Thoracic aorta (tissue), 2 donors: ENCODE results near the gene TNFAIP2. TPM values are rescaled to one million over a fixed set of nuclear protein-coding genes. Genes with fewer than 3 reads are reported as not detected.

Experiments
- ATAC-seq: fragments of 150-250 bp; one replicate; pipeline ENCODE4 v1.8.0; 2017; ENCODE audit warnings: low read depth; ENCODE audit not compliant: insufficient number of reproducible peaks, low FRiP score
- DNase-seq: peaks from one replicate; pipeline ENCODE4 v3.0.0-alpha.2; 2020; ENCODE audit warnings: low spot score
- H3K27ac ChIP-seq, 2 donors: fragments of 200-600 bp; sonication (generic); 1 replicate in 1 of 2; 2 replicates in 1 of 2; pipeline ENCODE4 v1.5.1; 2016; ENCODE audit warnings: mild to moderate bottlenecking in 2 of 2, moderate library complexity in 2 of 2
- H3K27me3 ChIP-seq: fragments of 200-600 bp; sonication (generic); replicated peaks from 2 replicates; pipeline ENCODE4 v1.6.0; 2016; ENCODE audit warnings: mild to moderate bottlenecking; ENCODE audit not compliant: insufficient read depth
- H3K36me3 ChIP-seq: fragments of 200-600 bp; sonication (generic); one replicate; pipeline ENCODE4 v1.5.1; 2016
- H3K4me1 ChIP-seq, 2 donors: fragments of 200-600 bp; sonication (generic); 1 replicate in 1 of 2; 2 replicates in 1 of 2; pipeline versions ENCODE4 v1.5.1 to v1.6.0; 2016; ENCODE audit warnings: low read depth in 2 of 2, mild to moderate bottlenecking in 1 of 2; ENCODE audit not compliant: control insufficient read depth in 1 of 2
- H3K4me3 ChIP-seq: fragments of 200-600 bp; sonication (generic); 2 replicates; pipeline ENCODE4 v1.5.1; 2016; ENCODE audit warnings: mild to moderate bottlenecking
- H3K9me3 ChIP-seq: fragments of 200-600 bp; sonication (generic); 2 replicates; pipeline ENCODE4 v1.5.1; 2016
- CTCF ChIP-seq: fragments of 200-600 bp; sonication (generic); IDR thresholded peaks from one replicate; pipeline ENCODE4 v1.5.1; 2019; ENCODE audit warnings: antibody characterized with exemption
- total RNA-seq, 2 donors: library from RNA; depleted of rRNA; stranded (reverse); fragments of >200 nt; gene quantifications; one replicate each; pipeline versions ENCODE4 v1.1.0 to v1.2.3, GENCODE V29; 2016

Gene TNFAIP2
- total RNA-seq, 2 donors from 2014 or later = 135 to 228 TPM

GRCh38 chr14:103179094-103179493 is 55.8 kb downstream of the TNFAIP2 start:
- TF ChIP-seq CTCF = no peak
- Histone ChIP-seq H3K4me3 (no peak overlapping the region), H3K27me3 (no peaks in the 10 kb centered on the region), H3K36me3 (no peaks in the 10 kb centered on the region), H3K27ac (no peak overlapping the region), H3K4me1 (no peaks in the 10 kb centered on the region), H3K9me3 (peaks cover 3% of the 10 kb centered on the region)
- ATAC-seq = no peak
- no peak for DNase-seq

GRCh38 chr14:103180331-103180730 is 57.1 kb downstream of the TNFAIP2 start:
- Histone ChIP-seq H3K4me3 (no peak overlapping the region), H3K36me3 (no peaks in the 10 kb centered on the region), H3K27ac (no peak overlapping the region), H3K9me3 (no peaks in the 10 kb centered on the region), H3K27me3 (no peaks in the 10 kb centered on the region), H3K4me1 (no peaks in the 10 kb centered on the region)
- DNase-seq (no peak), ATAC-seq (no peak)
- TF ChIP-seq CTCF = no peak

GRCh38 chr14:103184046-103184445 is 60.8 kb downstream of the TNFAIP2 start:
- Histone ChIP-seq H3K9me3 (no peaks in the 10 kb centered on the region), H3K4me3 (no peak overlapping the region), H3K27me3 (peaks cover 8% of the 10 kb centered on the region), H3K27ac (no peak overlapping the region), H3K4me1 (peaks cover 4 to 6% of the 10 kb centered on the region in 2 donors), H3K36me3 (no peaks in the 10 kb centered on the region)
- no peak for ATAC-seq
- TF ChIP-seq CTCF = no peak
- DNase-seq = no peak

- H3K4me1 ChIP-seq = peaks cover 6 to 8% of the 10 kb centered on the region in 2 donors
- no peaks in the 10 kb centered on the region for H3K9me3 ChIP-seq
- H3K27me3 ChIP-seq = peaks cover 8% of the 10 kb centered on the region
- TF ChIP-seq CTCF = peak; percentile 62
- no peak overlapping the region for H3K4me3 ChIP-seq
- ATAC-seq = no peak
- no peaks in the 10 kb centered on the region for H3K36me3 ChIP-seq
- H3K27ac ChIP-seq = no peak overlapping the region
- DNase-seq = no peak
Measured at GRCh38 chr14:103185051-103186029, 62.1 kb downstream of the TNFAIP2 start.

- no peak for DNase-seq
- H3K27me3 ChIP-seq = peaks cover 8% of the 10 kb centered on the region
- H3K9me3 ChIP-seq = no peaks in the 10 kb centered on the region
- no peak overlapping the region for H3K4me3 ChIP-seq
- no peak overlapping the region for H3K27ac ChIP-seq
- ATAC-seq = no peak
- no peaks in the 10 kb centered on the region for H3K36me3 ChIP-seq
- TF ChIP-seq CTCF = no peak
- peaks cover 6 to 8% of the 10 kb centered on the region in 2 donors for H3K4me1 ChIP-seq
Measured at GRCh38 chr14:103186241-103186822, 63.1 kb downstream of the TNFAIP2 start.
